AG09319 (cell line): ENCODE data around the gene FAH.
"Not testable (repeated sequence)": the region's sequence is repeated elsewhere in the genome, so short reads cannot be mapped to it uniquely, and the experiment has no call there.

ENCODE experiments used
- DNase-seq: peaks from one replicate; pipeline ENCODE4 v3.0.0-alpha.2; 2010; ENCODE audit warnings: low read depth; ENCODE audit errors: extremely low read depth
- CTCF ChIP-seq: IDR thresholded peaks from 2 replicates; pipeline ENCODE4 v1.5.1; 2011; ENCODE audit warnings: low read depth, mild to moderate bottlenecking, inconsistent platforms, low read length, moderate library complexity

FAH gene

GRCh38 chr15:80151148-80151547, 1.7 kb upstream of the FAH start:
- no peak for DNase-seq
- no peak for TF ChIP-seq CTCF

- TF ChIP-seq CTCF: no peak
These were observed 1.2 kb upstream of the FAH start for GRCh38 chr15:80151576-80151975.

GRCh38 chr15:80152180-80152895, 461 bp upstream of the FAH start:
- TF ChIP-seq CTCF: no peak
- DNase-seq: peak; percentile 92

More at GRCh38 chr15:80151576-80151975, 1.2 kb upstream of the FAH start:
- no peak for DNase-seq

GRCh38 chr15:80153900-80154299, 1.1 kb downstream of the FAH start:
- TF ChIP-seq CTCF: no peak
- no peak for DNase-seq

GRCh38 chr15:80154336-80154735, 1.5 kb downstream of the FAH start:
- DNase-seq: no peak
- TF ChIP-seq CTCF: no peak

- TF ChIP-seq CTCF: no peak
- DNase-seq: no peak
These were observed 2.2 kb downstream of the FAH start for GRCh38 chr15:80155001-80155377.

- DNase-seq: not testable (repeated sequence)
These were observed 2.8 kb downstream of the FAH start for GRCh38 chr15:80155378-80156175.
